OCI-LY1 (cell line): Measurements from ENCODE around the gene EIF2D.

Experiments
- H2AFZ ChIP-seq: fragments of 200-600 bp; sonication (generic), shearing (Covaris generic); 2 replicates; pipeline ENCODE4 v1.6.0; 2014; ENCODE audit warnings: antibody characterized with exemption, mild to moderate bottlenecking, low read length
- H3F3A ChIP-seq: fragments of 200-600 bp; sonication (generic), shearing (Covaris generic); 2 replicates; pipeline ENCODE4 v1.6.0; 2014; ENCODE audit warnings: mild to moderate bottlenecking, antibody characterized with exemption, low read length, moderate library complexity; ENCODE audit not compliant: insufficient read depth
- H3K27ac ChIP-seq: fragments of 200-600 bp; sonication (generic); 2 replicates; pipeline ENCODE4 v1.5.1; 2014; ENCODE audit warnings: low read length, mixed run types, mild to moderate bottlenecking, low read depth; ENCODE audit not compliant: poor library complexity, severe bottlenecking
- H3K27me3 ChIP-seq: fragments of 200-600 bp; sonication (generic); 2 replicates; pipeline ENCODE4 v1.6.0; 2014; ENCODE audit warnings: antibody characterized with exemption, mild to moderate bottlenecking, low read length, moderate library complexity; ENCODE audit not compliant: insufficient read depth
- H3K36me3 ChIP-seq: fragments of 200-600 bp; sonication (generic); 2 replicates; pipeline ENCODE4 v1.6.1; 2014; ENCODE audit warnings: mild to moderate bottlenecking, antibody characterized with exemption, low read length, moderate library complexity, mixed read lengths; ENCODE audit not compliant: insufficient read depth
- H3K4me1 ChIP-seq: fragments of 200-600 bp; sonication (generic); 2 replicates; pipeline ENCODE4 v1.5.1; 2014; ENCODE audit warnings: mild to moderate bottlenecking, low read length, moderate library complexity; ENCODE audit not compliant: insufficient read depth, severe bottlenecking
- H3K4me2 ChIP-seq: fragments of 200-600 bp; sonication (generic), shearing (Covaris generic); 2 replicates; pipeline ENCODE4 v1.6.1; 2014; ENCODE audit warnings: low read length
- H3K4me3 ChIP-seq: fragments of 200-600 bp; sonication (generic); 2 replicates; pipeline ENCODE4 v1.5.1; 2014; ENCODE audit warnings: low read length, low read depth, mild to moderate bottlenecking, mixed read lengths; ENCODE audit not compliant: poor library complexity, severe bottlenecking
- H3K79me2 ChIP-seq: fragments of 200-600 bp; shearing (Covaris generic); 2 replicates; pipeline ENCODE4 v1.6.1; 2016; ENCODE audit warnings: mixed run types, low read length, mixed read lengths; ENCODE audit not compliant: insufficient read depth
- H3K9ac ChIP-seq: fragments of 200-600 bp; sonication (generic), shearing (Covaris generic); 2 replicates; pipeline ENCODE4 v1.6.1; 2014; ENCODE audit warnings: mild to moderate bottlenecking, low read length, mixed read lengths
- H3K9me2 ChIP-seq: fragments of 200-600 bp; sonication (generic), shearing (Covaris generic); 2 replicates; pipeline ENCODE4 v1.6.1; 2014; ENCODE audit warnings: low read depth, mild to moderate bottlenecking, low read length, mixed read lengths
- H3K9me3 ChIP-seq: fragments of 200-600 bp; shearing (Covaris generic); 2 replicates; pipeline ENCODE4 v1.6.1; 2014; ENCODE audit warnings: low read length, mixed read lengths
- H4K20me1 ChIP-seq: fragments of 200-600 bp; sonication (generic), shearing (Covaris generic); 2 replicates; pipeline ENCODE4 v1.6.0; 2016; ENCODE audit warnings: mild to moderate bottlenecking, low read length; ENCODE audit not compliant: insufficient read depth
- EZH2 ChIP-seq: fragments of 200-600 bp; sonication (generic), shearing (Covaris generic); IDR thresholded peaks from 2 replicates; pipeline ENCODE4 v1.8.0; 2017; ENCODE audit warnings: borderline replicate concordance, mixed run types, mild to moderate bottlenecking, antibody characterized with exemption, low read length, moderate library complexity, mixed read lengths
- TF ChIP-seq, protein P1 (sequence below): fragments of 200-600 bp; sonication (generic), shearing (Covaris generic); IDR thresholded peaks from 2 replicates; pipeline ENCODE4 v1.5.1; 2017; ENCODE audit warnings: mild to moderate bottlenecking, antibody characterized with exemption, low read length, moderate library complexity, mixed read lengths

The EIF2D gene

DNA sequence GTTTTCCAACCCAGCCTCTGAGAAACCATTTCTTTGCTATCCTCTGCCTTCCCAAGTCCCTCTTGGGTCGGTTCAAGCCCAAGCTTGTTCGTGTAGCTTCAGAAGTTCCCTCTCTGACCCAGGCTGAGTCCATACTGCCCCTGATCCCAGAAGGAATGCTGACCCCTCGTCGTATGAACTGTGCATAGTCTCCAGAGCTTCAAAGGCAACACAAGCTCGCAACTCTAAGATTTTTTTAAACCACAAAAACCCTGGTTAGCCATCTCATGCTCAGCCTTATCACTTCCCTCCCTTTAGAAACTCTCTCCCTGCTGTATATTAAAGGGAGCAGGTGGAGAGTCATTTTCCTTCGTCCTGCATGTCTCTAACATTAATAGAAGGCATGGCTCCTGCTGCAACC is 23.8 kb downstream of the EIF2D start:
- TF ChIP-seq, protein P1, sequence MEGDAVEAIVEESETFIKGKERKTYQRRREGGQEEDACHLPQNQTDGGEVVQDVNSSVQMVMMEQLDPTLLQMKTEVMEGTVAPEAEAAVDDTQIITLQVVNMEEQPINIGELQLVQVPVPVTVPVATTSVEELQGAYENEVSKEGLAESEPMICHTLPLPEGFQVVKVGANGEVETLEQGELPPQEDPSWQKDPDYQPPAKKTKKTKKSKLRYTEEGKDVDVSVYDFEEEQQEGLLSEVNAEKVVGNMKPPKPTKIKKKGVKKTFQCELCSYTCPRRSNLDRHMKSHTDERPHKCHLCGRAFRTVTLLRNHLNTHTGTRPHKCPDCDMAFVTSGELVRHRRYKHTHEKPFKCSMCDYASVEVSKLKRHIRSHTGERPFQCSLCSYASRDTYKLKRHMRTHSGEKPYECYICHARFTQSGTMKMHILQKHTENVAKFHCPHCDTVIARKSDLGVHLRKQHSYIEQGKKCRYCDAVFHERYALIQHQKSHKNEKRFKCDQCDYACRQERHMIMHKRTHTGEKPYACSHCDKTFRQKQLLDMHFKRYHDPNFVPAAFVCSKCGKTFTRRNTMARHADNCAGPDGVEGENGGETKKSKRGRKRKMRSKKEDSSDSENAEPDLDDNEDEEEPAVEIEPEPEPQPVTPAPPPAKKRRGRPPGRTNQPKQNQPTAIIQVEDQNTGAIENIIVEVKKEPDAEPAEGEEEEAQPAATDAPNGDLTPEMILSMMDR, result no peak
- TF ChIP-seq EZH2, result no peak

DNA sequence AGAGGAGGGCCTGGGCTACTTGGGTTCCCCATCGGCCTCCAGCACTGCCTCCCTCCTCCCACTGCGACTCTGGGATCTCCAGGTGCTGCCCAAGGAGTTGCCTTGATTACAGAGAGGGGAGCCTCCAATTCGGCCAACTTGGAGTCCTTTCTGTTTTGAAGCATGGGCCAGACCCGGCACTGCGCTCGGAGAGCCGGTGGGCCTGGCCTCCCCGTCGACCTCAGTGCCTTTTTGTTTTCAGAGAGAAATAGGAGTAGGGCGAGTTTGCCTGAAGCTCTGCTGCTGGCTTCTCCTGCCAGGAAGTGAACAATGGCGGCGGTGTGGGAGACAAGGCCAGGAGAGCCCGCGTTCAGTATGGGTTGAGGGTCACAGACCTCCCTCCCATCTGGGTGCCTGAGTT is 24.4 kb downstream of the EIF2D start:
- H3K4me2 ChIP-seq, result no peak overlapping the region
- no peaks in the 10 kb centered on the region for H3K9me3 ChIP-seq
- no peak overlapping the region for H3K4me3 ChIP-seq
- H3K27me3 ChIP-seq, result no peaks in the 10 kb centered on the region
- no peak for TF ChIP-seq EZH2
- TF ChIP-seq, protein P1, result no peak
- H3K4me1 ChIP-seq, result peaks cover 6% of the 10 kb centered on the region
- no peak overlapping the region for H3K27ac ChIP-seq
- no peaks in the 10 kb centered on the region for H4K20me1 ChIP-seq
- no peaks in the 10 kb centered on the region for H3K9me2 ChIP-seq
- no peak overlapping the region for H2AFZ ChIP-seq
- H3K79me2 ChIP-seq, result no peaks in the 10 kb centered on the region
- no peak overlapping the region for H3K9ac ChIP-seq
- peaks cover 91% of the 10 kb centered on the region for H3K36me3 ChIP-seq
- no peaks in the 10 kb centered on the region for H3F3A ChIP-seq

More for the DNA sequence above, 23.8 kb downstream of the EIF2D start:
- peaks cover 90% of the 10 kb centered on the region for H3K36me3 ChIP-seq
- H4K20me1 ChIP-seq, result no peaks in the 10 kb centered on the region
- H2AFZ ChIP-seq, result no peak overlapping the region
- H3K4me2 ChIP-seq, result no peak overlapping the region
- H3K79me2 ChIP-seq, result no peaks in the 10 kb centered on the region
- H3K9me3 ChIP-seq, result no peaks in the 10 kb centered on the region
- H3K27me3 ChIP-seq, result no peaks in the 10 kb centered on the region
- no peaks in the 10 kb centered on the region for H3F3A ChIP-seq
- H3K27ac ChIP-seq, result no peak overlapping the region
- no peaks in the 10 kb centered on the region for H3K9me2 ChIP-seq
- no peak overlapping the region for H3K9ac ChIP-seq
- peaks cover 6% of the 10 kb centered on the region for H3K4me1 ChIP-seq
- no peak overlapping the region for H3K4me3 ChIP-seq

DNA sequence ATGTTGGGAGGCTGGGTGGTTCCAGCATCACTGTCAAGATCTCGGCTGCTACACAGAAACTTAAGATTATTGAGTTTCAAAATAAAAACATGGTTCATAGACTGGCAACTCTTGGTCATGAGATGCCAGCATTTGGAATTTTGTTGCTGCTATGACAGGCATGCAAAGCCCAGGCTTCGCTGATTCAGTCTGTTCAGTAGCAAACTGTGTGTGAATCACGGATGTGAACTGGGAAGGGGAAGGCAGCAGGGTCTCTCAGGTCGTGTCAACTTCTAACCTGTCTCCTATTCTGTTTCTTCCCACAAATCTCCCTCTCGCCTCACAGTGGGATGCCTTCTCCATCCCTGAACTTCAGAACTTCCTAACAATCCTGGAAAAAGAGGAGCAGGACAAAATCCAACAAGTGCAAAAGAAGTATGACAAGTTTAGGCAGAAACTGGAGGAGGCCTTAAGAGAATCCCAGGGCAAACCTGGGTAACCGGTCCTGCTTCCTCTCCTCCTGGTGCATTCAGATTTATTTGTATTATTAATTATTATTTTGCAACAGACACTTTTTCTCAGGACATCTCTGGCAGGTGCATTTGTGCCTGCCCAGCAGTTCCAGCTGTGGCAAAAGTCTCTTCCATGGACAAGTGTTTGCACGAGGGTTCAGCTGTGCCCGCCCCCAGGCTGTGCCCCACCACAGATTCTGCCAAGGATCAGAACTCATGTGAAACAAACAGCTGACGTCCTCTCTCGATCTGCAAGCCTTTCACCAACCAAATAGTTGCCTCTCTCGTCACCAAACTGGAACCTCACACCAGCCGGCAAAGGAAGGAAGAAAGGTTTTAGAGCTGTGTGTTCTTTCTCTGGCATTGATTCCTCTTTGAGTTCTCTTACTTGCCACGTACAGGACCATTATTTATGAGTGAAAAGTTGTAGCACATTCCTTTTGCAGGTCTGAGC is 25.5 kb downstream of the EIF2D start:
- Histone ChIP-seq H3F3A (no peaks in the 10 kb centered on the region), H3K4me2 (no peak overlapping the region), H3K9me3 (no peaks in the 10 kb centered on the region), H3K79me2 (no peaks in the 10 kb centered on the region), H3K4me1 (peaks cover 6% of the 10 kb centered on the region), H4K20me1 (no peaks in the 10 kb centered on the region), H3K9me2 (no peaks in the 10 kb centered on the region), H3K9ac (no peak overlapping the region), H2AFZ (no peak overlapping the region), H3K4me3 (no peak overlapping the region), H3K27ac (no peak overlapping the region), H3K36me3 (peaks cover 82% of the 10 kb centered on the region), H3K27me3 (no peaks in the 10 kb centered on the region)
- TF ChIP-seq EZH2, result no peak
- TF ChIP-seq, protein P1, result no peak
